ENCODE measurements around the gene PRR14. TPM values are rescaled to one million over a fixed set of nuclear protein-coding genes. Genes with fewer than 3 reads are reported as not detected.

Gene PRR14
- total and polyA plus RNA-seq, 10 of the 15 experiments (the other 5 are each of a cell fraction or from before 2014, with no cell fraction given): 2.5 to 66.8 (median 19.2) TPM

- TF ChIP-seq, protein P1, sequence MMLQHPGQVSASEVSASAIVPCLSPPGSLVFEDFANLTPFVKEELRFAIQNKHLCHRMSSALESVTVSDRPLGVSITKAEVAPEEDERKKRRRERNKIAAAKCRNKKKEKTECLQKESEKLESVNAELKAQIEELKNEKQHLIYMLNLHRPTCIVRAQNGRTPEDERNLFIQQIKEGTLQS (IDR thresholded peaks at IDR 0.05; ENCODE audit: borderline replicate concordance, extremely low read depth, low read depth, low read length): no peak
These were observed 48.8 kb upstream of the PRR14 start (continued) for GRCh38 chr16:30601966-30602365.

GRCh38 chr16:30602616-30603277 is 48.0 kb upstream of the PRR14 start:
- no peak overlapping the region for H3K4me2 ChIP-seq (ENCODE audit: control insufficient read depth, insufficient read depth)
- in situ Hi-C loops (cut with MboI) (no loop called here), intact Hi-C loops (cut with micrococcal nuclease; ENCODE audit: unreplicated experiment) (no loop called here)
- H4K20me1 ChIP-seq (ENCODE audit: control insufficient read depth, insufficient read depth): no peaks in the 10 kb centered on the region
- H3K27me3 ChIP-seq (replicated peaks in 1 of 2; ENCODE audit: control insufficient read depth in 2 of 2, insufficient read depth in 2 of 2, low read length in 1 of 2): no peaks in the 10 kb centered on the region
- peaks cover 11 to 14% of the 10 kb centered on the region in 2 experiments; a peak in 3 of 4 replicates for H3K36me3 ChIP-seq (ENCODE audit: control insufficient read depth in 2 of 2, insufficient read depth in 2 of 2, low read length in 1 of 2)
- H3K27ac ChIP-seq (ENCODE audit: control insufficient read depth, insufficient read depth): no peak overlapping the region
- H3K9me3 ChIP-seq (replicated peaks; ENCODE audit: control insufficient read depth, insufficient read depth, low read length): no peaks in the 10 kb centered on the region
- no peak for ATAC-seq
- ChIA-PET SMC1A (ENCODE audit: uncharacterized antibody, unreplicated experiment) (interaction anchor here (1.5 to 1.7 kb wide), 2 partner anchors 10 to 173 kb away, joined by 6 to 7 read pairs; partner anchors contain the start of gene DCTPP1), POLR2A (interaction anchor here (0.8 to 1.1 kb wide), 3 partner anchors 10 to 177 kb away, joined by 3 to 8 read pairs (median 3); no protein-coding TSS in a partner anchor), CTCF (interaction anchor here (0.5 to 8.9 kb wide), 8 partner anchors 13 to 172 kb away, joined by 3 to 89 read pairs (median 4); partner anchors contain the start of gene DCTPP1), RAD21 (ENCODE audit: unreplicated experiment) (interaction anchor here (0.9 to 3.5 kb wide), 4 partner anchors 13 to 185 kb away, joined by 3 to 14 read pairs (median 5); partner anchors contain the start of gene DCTPP1)
- no peak overlapping the region for H3K9ac ChIP-seq (ENCODE audit: control insufficient read depth, insufficient read depth, low read length)
- no peaks in the 10 kb centered on the region for H3K79me2 ChIP-seq (ENCODE audit: control insufficient read depth, insufficient read depth, low read length)
- FAIRE-seq: no peak
- H3K4me1 ChIP-seq (ENCODE audit: control insufficient read depth, insufficient read depth, low read length): no peaks in the 10 kb centered on the region; the same call in 1 of the 2 replicates
- WGBS (ENCODE audit: insufficient coverage, insufficient replicate concordance, low lambda C conversion rate, missing lambda C conversion rate): 86% methylated on average over 4 of the region's 4 CpGs
- TF ChIP-seq POLR2A (IDR thresholded peaks at IDR 0.05; ENCODE audit: low read depth, low read length): 0 out of 2 replicates have a peak, but pooled peaks have one; percentile 10
- no peak for TF ChIP-seq SMAD1 (IDR thresholded peaks at IDR 0.05; ENCODE audit: low read depth, partially characterized antibody)
- no peak overlapping the region for H2AFZ ChIP-seq (ENCODE audit: control insufficient read depth, low read depth, low read length)
- TSS peak; percentile 36 for BruUV-seq (replicated peaks)
- no peak overlapping the region for H3K4me3 ChIP-seq
- DNase-seq (ENCODE audit: low read depth, low spot score): no peak

- in situ Hi-C loops (cut with MboI): no loop called here
- RAD21 ChIA-PET (ENCODE audit: unreplicated experiment): no interaction called here
These were observed 46.8 kb upstream of the PRR14 start for GRCh38 chr16:30603945-30604315.

More at GRCh38 chr16:30603945-30604315, 46.8 kb upstream of the PRR14 start:
- ChIA-PET SMC1A (ENCODE audit: uncharacterized antibody, unreplicated experiment) (no interaction called here), POLR2A (interaction anchor here (0.6 kb wide), 1 partner anchor 306 kb away, joined by 3 read pairs; no protein-coding TSS in a partner anchor), CTCF (interaction anchor here (0.8 to 2.3 kb wide), 3 partner anchors 12 to 89 kb away, joined by 3 to 9 read pairs (median 3); no protein-coding TSS in a partner anchor)
- Histone ChIP-seq H3K36me3 (ENCODE audit: control insufficient read depth in 2 of 2, insufficient read depth in 2 of 2, low read length in 1 of 2) (peaks cover 11 to 14% of the 10 kb centered on the region in 2 experiments; a peak in 3 of 4 replicates), H3K79me2 (ENCODE audit: control insufficient read depth, insufficient read depth, low read length) (peaks cover 3% of the 10 kb centered on the region), H3K27ac (ENCODE audit: control insufficient read depth, insufficient read depth) (no peak overlapping the region), H3K9ac (ENCODE audit: control insufficient read depth, insufficient read depth, low read length) (no peak overlapping the region), H3K4me1 (ENCODE audit: control insufficient read depth, insufficient read depth, low read length) (peaks cover 4% of the 10 kb centered on the region), H3K9me3 (replicated peaks; ENCODE audit: control insufficient read depth, insufficient read depth, low read length) (no peaks in the 10 kb centered on the region), H4K20me1 (ENCODE audit: control insufficient read depth, insufficient read depth) (no peaks in the 10 kb centered on the region), H3K4me2 (ENCODE audit: control insufficient read depth, insufficient read depth) (no peak overlapping the region), H3K4me3 (no peak overlapping the region), H3K27me3 (replicated peaks in 1 of 2; ENCODE audit: control insufficient read depth in 2 of 2, insufficient read depth in 2 of 2, low read length in 1 of 2) (no peaks in the 10 kb centered on the region), H2AFZ (ENCODE audit: control insufficient read depth, low read depth, low read length) (no peak overlapping the region)
- FAIRE-seq: no peak
- no TSS peak for BruUV-seq (replicated peaks)
- intact Hi-C loops (cut with micrococcal nuclease; ENCODE audit: unreplicated experiment): no loop called here
- no peak for DNase-seq (ENCODE audit: low read depth, low spot score)
- TF ChIP-seq ESRRA (IDR thresholded peaks at IDR 0.05; ENCODE audit: low read length): no peak
- TF ChIP-seq RELA (IDR thresholded peaks at IDR 0.05; ENCODE audit: borderline replicate concordance, partially characterized antibody): no peak
- no peak for TF ChIP-seq TCF7 (IDR thresholded peaks at IDR 0.05; ENCODE audit: borderline replicate concordance)
- TF ChIP-seq CUX1 (IDR thresholded peaks at IDR 0.05; ENCODE audit: insufficient replicate concordance, low read depth, low read length): no peak
- 86% methylated on average over 7 of the region's 7 CpGs for WGBS (ENCODE audit: insufficient coverage, insufficient replicate concordance, low lambda C conversion rate, missing lambda C conversion rate)
- ATAC-seq: no peak
